ENCODE measurements around the gene LGALS3. TPM values are rescaled to one million over a fixed set of nuclear protein-coding genes. Genes with fewer than 3 reads are reported as not detected.

Gene LGALS3
- total RNA-seq, 1 experiment from 2014 or later: not detected

- H3K79me2 ChIP-seq (ENCODE audit: low read length): no peaks in the 10 kb centered on the region
- no peaks in the 10 kb centered on the region for H3K27me3 ChIP-seq (ENCODE audit: low read length)
- no peak for DNase-seq
- no peaks in the 10 kb centered on the region for H3K36me3 ChIP-seq (ENCODE audit: insufficient read depth, low read length)
- H4K20me1 ChIP-seq (ENCODE audit: insufficient read depth, low read depth, low read length): no peaks in the 10 kb centered on the region; the same call in 1 of the 2 replicates
- H3K4me3 ChIP-seq (ENCODE audit: low read length): no peak overlapping the region
- H2AFZ ChIP-seq (ENCODE audit: low read length): no peak overlapping the region
- H3K27ac ChIP-seq (ENCODE audit: low read length): no peak overlapping the region
- H3K9ac ChIP-seq (ENCODE audit: low read length): no peak overlapping the region
- peaks cover 9% of the 10 kb centered on the region for H3K4me1 ChIP-seq (ENCODE audit: low read length)
- no peaks in the 10 kb centered on the region for H3K9me3 ChIP-seq (ENCODE audit: low read length)
- H3K9me2 ChIP-seq (replicated peaks; ENCODE audit: insufficient read depth, low read length): no peaks in the 10 kb centered on the region
- H3K4me2 ChIP-seq (ENCODE audit: low read depth, low read length, poor library complexity, severe bottlenecking): peak overlapping the region; percentile 14
These were observed 560 bp downstream of the LGALS3 start for GRCh38 chr14:55129428-55130195.

- Histone ChIP-seq H3K36me3 (ENCODE audit: insufficient read depth, low read length) (no peaks in the 10 kb centered on the region), H4K20me1 (ENCODE audit: insufficient read depth, low read depth, low read length) (no peaks in the 10 kb centered on the region; the same call in 1 of the 2 replicates), H3K9ac (ENCODE audit: low read length) (no peak overlapping the region), H3K4me1 (ENCODE audit: low read length) (peaks cover 9% of the 10 kb centered on the region), H3K27me3 (ENCODE audit: low read length) (no peaks in the 10 kb centered on the region), H3K9me2 (replicated peaks; ENCODE audit: insufficient read depth, low read length) (no peaks in the 10 kb centered on the region), H3K4me3 (ENCODE audit: low read length) (no peak overlapping the region), H3K79me2 (ENCODE audit: low read length) (no peaks in the 10 kb centered on the region), H2AFZ (ENCODE audit: low read length) (no peak overlapping the region), H3K9me3 (ENCODE audit: low read length) (no peaks in the 10 kb centered on the region), H3K4me2 (ENCODE audit: low read depth, low read length, poor library complexity, severe bottlenecking) (no peak overlapping the region), H3K27ac (ENCODE audit: low read length) (no peak overlapping the region)
- DNase-seq: no peak
These were observed 1.1 kb downstream of the LGALS3 start for GRCh38 chr14:55130196-55130550.

- Histone ChIP-seq H3K9me3 (ENCODE audit: low read length) (no peaks in the 10 kb centered on the region), H4K20me1 (ENCODE audit: insufficient read depth, low read depth, low read length) (no peaks in the 10 kb centered on the region; the same call in 1 of the 2 replicates), H3K36me3 (ENCODE audit: insufficient read depth, low read length) (no peaks in the 10 kb centered on the region), H3K79me2 (ENCODE audit: low read length) (no peaks in the 10 kb centered on the region), H3K9me2 (replicated peaks; ENCODE audit: insufficient read depth, low read length) (no peaks in the 10 kb centered on the region), H3K4me1 (ENCODE audit: low read length) (peaks cover 9% of the 10 kb centered on the region), H2AFZ (ENCODE audit: low read length) (no peak overlapping the region), H3K27me3 (ENCODE audit: low read length) (no peaks in the 10 kb centered on the region), H3K27ac (ENCODE audit: low read length) (no peak overlapping the region), H3K4me3 (ENCODE audit: low read length) (no peak overlapping the region), H3K9ac (ENCODE audit: low read length) (no peak overlapping the region), H3K4me2 (ENCODE audit: low read depth, low read length, poor library complexity, severe bottlenecking) (no peak overlapping the region)
- no peak for DNase-seq
These were observed 2.5 kb downstream of the LGALS3 start for GRCh38 chr14:55131370-55132137.

- H3K36me3 ChIP-seq (ENCODE audit: insufficient read depth, low read length): no peaks in the 10 kb centered on the region
- no peak overlapping the region for H2AFZ ChIP-seq (ENCODE audit: low read length)
- no peak overlapping the region for H3K9ac ChIP-seq (ENCODE audit: low read length)
- H3K9me3 ChIP-seq (ENCODE audit: low read length): no peaks in the 10 kb centered on the region
- no peaks in the 10 kb centered on the region for H3K9me2 ChIP-seq (replicated peaks; ENCODE audit: insufficient read depth, low read length)
- H3K79me2 ChIP-seq (ENCODE audit: low read length): no peaks in the 10 kb centered on the region
- H4K20me1 ChIP-seq (ENCODE audit: insufficient read depth, low read depth, low read length): no peaks in the 10 kb centered on the region
- H3K4me2 ChIP-seq (ENCODE audit: low read depth, low read length, poor library complexity, severe bottlenecking): no peak overlapping the region
- no peaks in the 10 kb centered on the region for H3K27me3 ChIP-seq (ENCODE audit: low read length)
- no peaks in the 10 kb centered on the region for H3K4me1 ChIP-seq (ENCODE audit: low read length)
- no peak for DNase-seq
- H3K4me3 ChIP-seq (ENCODE audit: low read length): no peak overlapping the region
- no peak overlapping the region for H3K27ac ChIP-seq (ENCODE audit: low read length)
These were observed 4.4 kb downstream of the LGALS3 start for GRCh38 chr14:55133416-55133815.

GRCh38 chr14:55136241-55136640, 7.2 kb downstream of the LGALS3 start:
- Histone ChIP-seq H3K4me1 (ENCODE audit: low read length) (no peaks in the 10 kb centered on the region), H3K4me3 (ENCODE audit: low read length) (no peak overlapping the region), H3K9me2 (replicated peaks; ENCODE audit: insufficient read depth, low read length) (no peaks in the 10 kb centered on the region), H4K20me1 (ENCODE audit: insufficient read depth, low read depth, low read length) (no peaks in the 10 kb centered on the region), H3K9ac (ENCODE audit: low read length) (no peak overlapping the region), H3K4me2 (ENCODE audit: low read depth, low read length, poor library complexity, severe bottlenecking) (no peak overlapping the region), H3K9me3 (ENCODE audit: low read length) (no peaks in the 10 kb centered on the region), H2AFZ (ENCODE audit: low read length) (no peak overlapping the region), H3K79me2 (ENCODE audit: low read length) (no peaks in the 10 kb centered on the region), H3K27ac (ENCODE audit: low read length) (no peak overlapping the region), H3K27me3 (ENCODE audit: low read length) (no peaks in the 10 kb centered on the region), H3K36me3 (ENCODE audit: insufficient read depth, low read length) (no peaks in the 10 kb centered on the region)
- DNase-seq: no peak

GRCh38 chr14:55136885-55137786, 8.1 kb downstream of the LGALS3 start:
- no peaks in the 10 kb centered on the region for H3K36me3 ChIP-seq (ENCODE audit: insufficient read depth, low read length)
- H3K9ac ChIP-seq (ENCODE audit: low read length): no peak overlapping the region
- H3K4me2 ChIP-seq (ENCODE audit: low read depth, low read length, poor library complexity, severe bottlenecking): no peak overlapping the region
- H4K20me1 ChIP-seq (ENCODE audit: insufficient read depth, low read depth, low read length): no peaks in the 10 kb centered on the region
- no peaks in the 10 kb centered on the region for H3K79me2 ChIP-seq (ENCODE audit: low read length)
- no peak overlapping the region for H2AFZ ChIP-seq (ENCODE audit: low read length)
- no peak for DNase-seq
- H3K27me3 ChIP-seq (ENCODE audit: low read length): no peaks in the 10 kb centered on the region
- H3K9me2 ChIP-seq (replicated peaks; ENCODE audit: insufficient read depth, low read length): no peaks in the 10 kb centered on the region
- no peaks in the 10 kb centered on the region for H3K9me3 ChIP-seq (ENCODE audit: low read length)
- H3K27ac ChIP-seq (ENCODE audit: low read length): no peak overlapping the region
- H3K4me3 ChIP-seq (ENCODE audit: low read length): no peak overlapping the region
- H3K4me1 ChIP-seq (ENCODE audit: low read length): no peaks in the 10 kb centered on the region

- no peaks in the 10 kb centered on the region for H4K20me1 ChIP-seq (ENCODE audit: insufficient read depth, low read depth, low read length)
- no peak overlapping the region for H3K4me2 ChIP-seq (ENCODE audit: low read depth, low read length, poor library complexity, severe bottlenecking)
- H3K36me3 ChIP-seq (ENCODE audit: insufficient read depth, low read length): no peaks in the 10 kb centered on the region
These were observed 9.0 kb downstream of the LGALS3 start for GRCh38 chr14:55138091-55138490.

GRCh38 chr14:55139141-55139540, 10.1 kb downstream of the LGALS3 start:
- Histone ChIP-seq H3K36me3 (ENCODE audit: insufficient read depth, low read length) (no peaks in the 10 kb centered on the region), H3K79me2 (ENCODE audit: low read length) (no peaks in the 10 kb centered on the region)

More at GRCh38 chr14:55138091-55138490, 9.0 kb downstream of the LGALS3 start:
- no peak overlapping the region for H3K9ac ChIP-seq (ENCODE audit: low read length)
- no peaks in the 10 kb centered on the region for H3K4me1 ChIP-seq (ENCODE audit: low read length)
- DNase-seq: peak; percentile 71
- no peak overlapping the region for H3K27ac ChIP-seq (ENCODE audit: low read length)
- H3K79me2 ChIP-seq (ENCODE audit: low read length): no peaks in the 10 kb centered on the region
- H3K27me3 ChIP-seq (ENCODE audit: low read length): no peaks in the 10 kb centered on the region
- no peak overlapping the region for H2AFZ ChIP-seq (ENCODE audit: low read length)
- H3K9me2 ChIP-seq (replicated peaks; ENCODE audit: insufficient read depth, low read length): no peaks in the 10 kb centered on the region
- no peak overlapping the region for H3K4me3 ChIP-seq (ENCODE audit: low read length)
- no peaks in the 10 kb centered on the region for H3K9me3 ChIP-seq (ENCODE audit: low read length)

More at GRCh38 chr14:55139141-55139540, 10.1 kb downstream of the LGALS3 start:
- H4K20me1 ChIP-seq (ENCODE audit: insufficient read depth, low read depth, low read length): no peaks in the 10 kb centered on the region
- no peaks in the 10 kb centered on the region for H3K27me3 ChIP-seq (ENCODE audit: low read length)
- H3K4me2 ChIP-seq (ENCODE audit: low read depth, low read length, poor library complexity, severe bottlenecking): no peak overlapping the region
- no peaks in the 10 kb centered on the region for H3K9me3 ChIP-seq (ENCODE audit: low read length)
- H3K9me2 ChIP-seq (replicated peaks; ENCODE audit: insufficient read depth, low read length): no peaks in the 10 kb centered on the region
- H2AFZ ChIP-seq (ENCODE audit: low read length): no peak overlapping the region
- no peak overlapping the region for H3K9ac ChIP-seq (ENCODE audit: low read length)
- H3K4me1 ChIP-seq (ENCODE audit: low read length): no peaks in the 10 kb centered on the region
- H3K27ac ChIP-seq (ENCODE audit: low read length): no peak overlapping the region
- DNase-seq: no peak
- H3K4me3 ChIP-seq (ENCODE audit: low read length): no peak overlapping the region

Data from Karpas-422 (cell line).